ENCODE data around the gene PLCG1.

- TF ChIP-seq CTCF (IDR thresholded peaks at IDR 0.05) (no peak), EP300 (IDR thresholded peaks at IDR 0.05) (no peak)
Measured at GRCh38 chr20:41225091-41225490, 87.7 kb downstream of the PLCG1 start.

All from suprapubic skin (tissue), 3 donors.